K562 (cell line): ENCODE data around the gene ARSI. TPM values are rescaled to one million over a fixed set of nuclear protein-coding genes. Genes with fewer than 3 reads are reported as not detected.

Experiments
- ATAC-seq: fragments of 200-7000 bp; cut with Tn5 transposase; 3 replicates; pipeline ENCODE4 v1.9.1; 2020; ENCODE audit warnings: moderate library complexity
- BruUV-seq: library from RNA; stranded (reverse); fragments of 400-500 nt; replicated peaks from 2 replicates; lab custom pipeline; 2021; lab: Mats Ljungman, UMichigan
- CTCF ChIA-PET: fragments of 300-600 bp; formaldehyde crosslinking; extraction: SDS; loops from one replicate; lab custom pipeline; 2021; ENCODE audit warnings: low intra/inter-chr PET ratio; lab: Yijun Ruan, JAX
- POLR2A ChIA-PET: fragments of 300-600, 350-650 bp; sonication (Branson Sonifier 250); formaldehyde crosslinking; extraction: SDS; loops from one replicate; lab custom pipeline; 2021; ENCODE audit warnings: antibody characterized with exemption, inconsistent platforms; lab: Yijun Ruan, JAX
- DNase-seq, 4 experiments: peaks; one replicate each; pipeline versions ENCODE4 v3.0.0 to v3.0.0-alpha.2; 2011 to 2018; ENCODE audit warnings: low spot score in 3 of 4, mixed read lengths in 3 of 4; ENCODE audit errors: extremely low read depth in 1 of 4
- FAIRE-seq: peaks from 2 replicates; lab custom pipeline; 2011; peaks lifted over from hg19 to GRCh38; lab: Jason Lieb, UNC
- H2AFZ ChIP-seq: 2 replicates; pipeline ENCODE4 v1.6.0; 2011; ENCODE audit warnings: low read depth, low read length, control low read depth, inconsistent platforms
- H3K27ac ChIP-seq: fragments of 200-600 bp; 3 replicates; pipeline ENCODE4 v1.8.0; 2011; ENCODE audit warnings: low read depth, mild to moderate bottlenecking, control low read depth, inconsistent platforms, low read length, moderate library complexity, mixed read lengths; ENCODE audit errors: extremely low read depth
- H3K27me3 ChIP-seq, 2 experiments: fragments of 300-600 bp in 1 of 2; 2 replicates in 1 of 2; 3 replicates in 1 of 2; pipeline versions ENCODE4 v1.6.0 to v1.8.0; 2011; ENCODE audit warnings: inconsistent platforms in 2 of 2, low read length in 2 of 2, mild to moderate bottlenecking in 1 of 2, mixed read lengths in 1 of 2, moderate library complexity in 1 of 2; ENCODE audit not compliant: control insufficient read depth in 2 of 2, insufficient read depth in 2 of 2
- H3K36me3 ChIP-seq: fragments of 300-600 bp; 3 replicates; pipeline ENCODE4 v1.8.0; 2011; ENCODE audit warnings: mild to moderate bottlenecking, low read length, inconsistent platforms; ENCODE audit not compliant: control insufficient read depth, insufficient read depth
- H3K4me1 ChIP-seq, 2 experiments: fragments of 200-600 bp in 1 of 2; replicated peaks in 1 of 2; 2 replicates in 1 of 2; 3 replicates in 1 of 2; pipeline versions ENCODE4 v1.5.1 to v1.8.0; 2011; ENCODE audit warnings: inconsistent platforms in 2 of 2, low read length in 2 of 2, mild to moderate bottlenecking in 1 of 2, mixed read lengths in 1 of 2, moderate library complexity in 1 of 2; ENCODE audit not compliant: control insufficient read depth in 2 of 2, insufficient read depth in 2 of 2
- H3K4me2 ChIP-seq: 2 replicates; pipeline ENCODE4 v1.6.1; 2011; ENCODE audit warnings: low read length, control low read depth, inconsistent platforms, mixed read lengths; ENCODE audit not compliant: insufficient read depth
- H3K4me3 ChIP-seq: fragments of 200-600 bp; sonication (generic), shearing (Covaris generic); 2 replicates; pipeline ENCODE4 v1.5.1; 2016; ENCODE audit warnings: control low read depth, inconsistent platforms
- H3K79me2 ChIP-seq: fragments of 200-600 bp; 3 replicates; pipeline ENCODE4 v1.8.0; 2011; ENCODE audit warnings: low read length, inconsistent platforms; ENCODE audit not compliant: control insufficient read depth, insufficient read depth
- H3K9ac ChIP-seq, 2 experiments: 2 replicates each; pipeline versions ENCODE4 v1.6.0 to v1.6.1; 2011; ENCODE audit warnings: low read depth in 2 of 2, low read length in 2 of 2, control low read depth in 1 of 2, inconsistent platforms in 1 of 2, mild to moderate bottlenecking in 1 of 2, mixed read lengths in 1 of 2; ENCODE audit not compliant: insufficient read depth in 1 of 2
- H3K9me1 ChIP-seq: one replicate; pipeline ENCODE4 v1.6.0; 2011; ENCODE audit warnings: inconsistent platforms, mild to moderate bottlenecking, low read length, moderate library complexity; ENCODE audit not compliant: control insufficient read depth, insufficient read depth
- H3K9me3 ChIP-seq: replicated peaks from 2 replicates; pipeline ENCODE4 v1.5.1; 2011; ENCODE audit warnings: low read depth, low read length, inconsistent platforms; ENCODE audit not compliant: control insufficient read depth, insufficient read depth
- H4K20me1 ChIP-seq: replicated peaks from 2 replicates; pipeline ENCODE4 v1.6.1; 2011; ENCODE audit warnings: low read length, inconsistent platforms, mixed read lengths; ENCODE audit not compliant: control insufficient read depth, insufficient read depth
- HCFC1 ChIP-seq: IDR thresholded peaks from 2 replicates; pipeline ENCODE4 v1.6.1; 2012; ENCODE audit warnings: low read depth, low read length, improper control_type of control experiment
- POLR2B ChIP-seq: fragments of 450-650 bp; IDR thresholded peaks from 2 replicates; pipeline ENCODE4 v1.6.1; 2018; ENCODE audit warnings: low read depth; ENCODE audit not compliant: partially characterized antibody
- RBM17 ChIP-seq: fragments of 200-400 bp; formaldehyde crosslinking; IDR thresholded peaks from 2 replicates; pipeline ENCODE4 v1.6.1; 2017; ENCODE audit warnings: low read depth, mild to moderate bottlenecking, low read length, borderline replicate concordance
- RBM25 ChIP-seq: fragments of 200-400 bp; formaldehyde crosslinking; IDR thresholded peaks from 2 replicates; pipeline ENCODE4 v1.6.1; 2018; ENCODE audit warnings: low read length, low read depth, moderate library complexity; ENCODE audit not compliant: severe bottlenecking
- SPI1 ChIP-seq: IDR thresholded peaks from 2 replicates; pipeline ENCODE4 v1.6.1; 2011; ENCODE audit warnings: low read depth, low read length, control low read depth, borderline replicate concordance
- ZNF263 ChIP-seq: sonication (generic); formaldehyde crosslinking; IDR thresholded peaks from 2 replicates; pipeline ENCODE4 v1.8.0; 2022; ENCODE audit warnings: mild to moderate bottlenecking, missing genetic modification reagents, borderline replicate concordance
- ZNF561 ChIP-seq: fragments of 450-650 bp; formaldehyde crosslinking; conservative IDR thresholded peaks from 2 replicates; pipeline ENCODE4 v1.4.0; 2020; ENCODE audit warnings: mild to moderate bottlenecking, moderate library complexity
- WGBS: fragments of 100-300 bp; shearing (Covaris generic); methylation state at CpG from one replicate; pipeline ENCODE4 v1.1.6; 2016; ENCODE audit warnings: low coverage, mixed read lengths; ENCODE audit not compliant: insufficient coverage; ENCODE audit errors: missing lambda C conversion rate; 5-methylcytosine and 5-hydroxymethylcytosine counted together
- in situ Hi-C: fragments of 300-500 bp; cut with MboI; formaldehyde crosslinking; loops from 4 replicates; pipeline ENCODE4 v1.15.0; 2018; ENCODE audit warnings: inconsistent platforms, mixed read lengths
- intact Hi-C: fragments of 100-400 bp; cut with micrococcal nuclease; formaldehyde crosslinking; loops from 2 replicates; pipeline ENCODE4 v1.14.2; 2022
- polyA plus RNA-seq, 8 experiments: library from polyadenylated mRNA; depleted of rRNA in 4 of 8; stranded (reverse) in 5 of 8; unstranded in 3 of 8; fragments of >200 nt; fragmentation: Nextera tagmentation in 2 of 8; fragmentation: Illumina TruSeq in 1 of 8; extraction: Ambion mirVana in 2 of 8; extraction: Trizol in 1 of 8; gene quantifications; 2 replicates each; pipeline versions ENCODE4 v1.2.1 to v1.2.3, GENCODE V29; 2011 to 2014; ENCODE audit warnings: inconsistent platforms in 1 of 8, missing spikeins in 1 of 8
- total RNA-seq, 7 experiments: library from RNA; depleted of rRNA in 6 of 7; stranded (reverse); fragments of >200 nt in 6 of 7; fragmentation: Illumina TruSeq in 2 of 7; extraction: Trizol in 2 of 7; gene quantifications; 2 replicates each; pipeline versions ENCODE4 v1.2.1 to v1.2.3, GENCODE V29; 2011 to 2021; ENCODE audit warnings: low replicate concordance in 1 of 7

The ARSI gene
- total and polyA plus RNA-seq, 9 of the 15 experiments (the other 6 are each of a cell fraction or from before 2014, with no cell fraction given): 0.04 to 0.07 TPM; not detected in 7

GRCh38 chr5:150253416-150254208 is 49.1 kb downstream of the ARSI start (continued):
- TF ChIP-seq SPI1: peak; percentile 69; the same call in 1 of the 2 replicates
- TF ChIP-seq ZNF561: no peak
- TF ChIP-seq HCFC1: no peak
- TF ChIP-seq, all 486 proteins: peak for 7

DNA sequence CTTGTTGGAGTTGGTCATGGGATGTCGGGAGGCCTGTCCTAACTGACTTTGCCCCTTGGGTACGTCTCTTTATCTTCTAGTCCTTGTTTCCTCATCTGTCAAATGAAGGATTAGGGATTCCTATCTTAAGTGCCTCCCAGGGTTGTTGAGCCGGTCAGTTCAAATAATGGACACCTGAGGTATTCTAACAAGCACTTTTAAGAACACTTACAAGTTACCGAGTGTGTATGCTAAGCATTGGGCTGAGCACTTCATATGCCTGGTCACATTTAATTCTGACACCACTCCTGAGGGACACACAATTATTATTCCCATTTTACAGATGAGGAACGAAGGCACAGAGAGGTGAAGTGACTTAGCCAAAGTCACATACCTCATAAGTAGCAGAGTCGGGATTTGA is 50.2 kb downstream of the ARSI start:
- intact Hi-C loops: no loop called here
- H4K20me1 ChIP-seq: peaks cover 9% of the 10 kb centered on the region; the same call in 1 of the 2 replicates
- no peak overlapping the region for H3K9ac ChIP-seq
- H3K36me3 ChIP-seq: no peaks in the 10 kb centered on the region
- POLR2A ChIA-PET: no interaction called here
- H3K4me2 ChIP-seq: no peak overlapping the region
- H3K4me1 ChIP-seq: peaks cover 0 to 6% of the 10 kb centered on the region in 2 experiments; a peak in 2 of 5 replicates
- peaks cover 5 to 45% of the 10 kb centered on the region in 2 experiments; a peak in 4 of 5 replicates for H3K27me3 ChIP-seq
- H3K27ac ChIP-seq: no peak overlapping the region
- ATAC-seq (no peak), DNase-seq (no peak), FAIRE-seq (no peak)
- no peak overlapping the region for H3K4me3 ChIP-seq
- H3K79me2 ChIP-seq: no peaks in the 10 kb centered on the region
- in situ Hi-C loops: no loop called here
- no TSS peak for BruUV-seq
- CTCF ChIA-PET: no interaction called here
- no peak overlapping the region for H2AFZ ChIP-seq
- TF ChIP-seq RBM17 (no peak), RBM25 (peak; percentile 34), POLR2B (no peak), ZNF263 (CRISPR knock-in tag) (no peak)
- no peaks in the 10 kb centered on the region for H3K9me1 ChIP-seq
- WGBS: 0% methylated on average over 6 of the region's 6 CpGs
- no peaks in the 10 kb centered on the region for H3K9me3 ChIP-seq
